ENCODE data around the gene SPATA17. TPM values are rescaled to one million over a fixed set of nuclear protein-coding genes. Genes with fewer than 3 reads are reported as not detected.

Gene SPATA17
- polyA plus RNA-seq, 1 of the 3 experiments (the other 2 are of a cell fraction), result 1.2 TPM

DNA sequence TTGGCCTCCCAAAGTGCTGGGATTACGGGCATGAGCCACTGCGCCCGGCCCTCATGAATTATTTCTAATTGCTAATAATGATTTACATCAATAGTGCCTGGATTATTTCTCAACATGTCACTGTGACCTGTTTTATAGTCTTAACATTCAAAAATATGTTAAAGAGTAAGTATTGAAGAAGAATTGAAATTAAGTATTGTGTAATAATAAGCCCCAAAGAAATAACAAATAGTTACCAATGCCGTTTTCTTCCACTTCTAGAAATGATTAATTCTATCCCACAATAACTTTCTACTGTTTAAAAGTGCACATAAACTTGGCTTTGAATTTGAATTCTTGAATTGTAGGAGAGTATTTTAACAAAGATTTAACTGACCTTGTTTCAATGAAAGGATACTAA is 19.5 kb downstream of the SPATA17 start:
- no peaks in the 10 kb centered on the region for H3K36me3 ChIP-seq (replicated peaks in 1 of 2; ENCODE audit: control insufficient read depth in 1 of 2, insufficient read depth in 2 of 2, low read length in 1 of 2)
- H3K79me2 ChIP-seq (ENCODE audit: insufficient read depth), result no peaks in the 10 kb centered on the region
- no peak overlapping the region for H3K27ac ChIP-seq (ENCODE audit: low read depth in 2 of 2, low read length in 1 of 2)
- no peaks in the 10 kb centered on the region for H3K4me1 ChIP-seq (ENCODE audit: control insufficient read depth in 1 of 2, insufficient read depth in 2 of 2, low read depth in 1 of 2, low read length in 1 of 2)
- POLR2A ChIA-PET, result no interaction called here
- H3K27me3 ChIP-seq (ENCODE audit: insufficient read depth), result no peaks in the 10 kb centered on the region
- no peak for TF ChIP-seq RCOR1 (IDR thresholded peaks at IDR 0.05; ENCODE audit: low read length)
- no peak for TF ChIP-seq MXI1 (IDR thresholded peaks at IDR 0.05; ENCODE audit: low read depth, low read length)
- TF ChIP-seq NFIC (IDR thresholded peaks at IDR 0.05; ENCODE audit: borderline replicate concordance), result no peak
- TF ChIP-seq RXRA (IDR thresholded peaks at IDR 0.05; ENCODE audit: borderline replicate concordance, low read depth), result no peak
- TF ChIP-seq EP300 (IDR thresholded peaks at IDR 0.05; ENCODE audit: borderline replicate concordance in 1 of 2, low read depth in 1 of 2, low read length in 1 of 2), result no peak
- no peak for TF ChIP-seq POLR2AphosphoS5 (IDR thresholded peaks at IDR 0.05; ENCODE audit: low read depth, low read length)
- TF ChIP-seq RFX5 (IDR thresholded peaks at IDR 0.05; ENCODE audit: low read length), result no peak
- H3K9me3 ChIP-seq, result no peaks in the 10 kb centered on the region
- H3K9ac ChIP-seq, result no peak overlapping the region
- H3F3A ChIP-seq (replicated peaks; ENCODE audit: insufficient read depth), result no peaks in the 10 kb centered on the region
- no peak overlapping the region for H3K4me3 ChIP-seq (ENCODE audit: low read depth in 2 of 2, low read length in 1 of 2)
- no peak for DNase-seq
- H2AFZ ChIP-seq (ENCODE audit: low read depth), result no peak overlapping the region
- H4K20me1 ChIP-seq (ENCODE audit: insufficient read depth), result no peaks in the 10 kb centered on the region
- no peak overlapping the region for H3K4me2 ChIP-seq
- WGBS (ENCODE audit: low lambda C conversion rate), result 88% methylated on average over 4 of the region's 4 CpGs
- no peaks in the 10 kb centered on the region for H3K9me2 ChIP-seq
- CTCF ChIA-PET, result no interaction called here

- Histone ChIP-seq H3K4me1 (ENCODE audit: control insufficient read depth in 1 of 2, insufficient read depth in 2 of 2, low read depth in 1 of 2, low read length in 1 of 2) (no peaks in the 10 kb centered on the region; a peak in 1 of 4 replicates), H2AFZ (ENCODE audit: low read depth) (peak overlapping the region; percentile 25; the same call in 1 of the 2 replicates), H3F3A (replicated peaks; ENCODE audit: insufficient read depth) (peaks cover 8% of the 10 kb centered on the region), H3K9ac (no peak overlapping the region), H3K9me2 (no peaks in the 10 kb centered on the region), H3K9me3 (no peaks in the 10 kb centered on the region), H3K27ac (ENCODE audit: low read depth in 2 of 2, low read length in 1 of 2) (peak overlapping the region in 1 of 2 experiments; percentile 55; a peak in 2 of 4 replicates), H4K20me1 (ENCODE audit: insufficient read depth) (no peaks in the 10 kb centered on the region), H3K27me3 (ENCODE audit: insufficient read depth) (no peaks in the 10 kb centered on the region), H3K36me3 (replicated peaks in 1 of 2; ENCODE audit: control insufficient read depth in 1 of 2, insufficient read depth in 2 of 2, low read length in 1 of 2) (no peaks in the 10 kb centered on the region), H3K4me2 (no peak overlapping the region), H3K79me2 (ENCODE audit: insufficient read depth) (no peaks in the 10 kb centered on the region), H3K4me3 (ENCODE audit: low read depth in 2 of 2, low read length in 1 of 2) (no peak overlapping the region)
- CTCF ChIA-PET, result interaction anchor here (0.6 to 1.4 kb wide), 8 partner anchors 9 to 934 kb away, joined by 3 to 8 read pairs (median 3); partner anchors contain the start of genes GPATCH2 and SPATA17
- peak; percentile 18 for DNase-seq
- POLR2A ChIA-PET, result no interaction called here
- WGBS (ENCODE audit: low lambda C conversion rate), result 54% methylated on average over 5 of the region's 5 CpGs
- TF ChIP-seq NRF1 (IDR thresholded peaks at IDR 0.05; ENCODE audit: low read depth, low read length) (no peak), EP300 (IDR thresholded peaks at IDR 0.05; ENCODE audit: borderline replicate concordance in 1 of 2, low read depth in 1 of 2, low read length in 1 of 2) (peak in 1 of 2 experiments; percentile 36; a peak in 1 of 4 replicates), FOXJ3 (CRISPR knock-in tag; IDR thresholded peaks at IDR 0.05) (no peak), YY1 (IDR thresholded peaks at IDR 0.05; ENCODE audit: low read depth) (no peak), NFIC (IDR thresholded peaks at IDR 0.05; ENCODE audit: borderline replicate concordance) (peak; percentile 38; the same call in 1 of the 2 replicates), MXI1 (IDR thresholded peaks at IDR 0.05; ENCODE audit: low read depth, low read length) (no peak), RFX5 (IDR thresholded peaks at IDR 0.05; ENCODE audit: low read length) (no peak), EZH2phosphoT487 (IDR thresholded peaks at IDR 0.05; ENCODE audit: borderline replicate concordance, low read depth) (no peak), CHD2 (IDR thresholded peaks at IDR 0.05; ENCODE audit: low read length, partially characterized antibody) (no peak), CTCF (IDR thresholded peaks at IDR 0.05) (peak; percentile 62), TAF1 (IDR thresholded peaks at IDR 0.05; ENCODE audit: borderline replicate concordance, low read depth, low read length) (no peak), USF2 (IDR thresholded peaks at IDR 0.05; ENCODE audit: borderline replicate concordance, low read depth, low read length) (no peak), RAD21 (IDR thresholded peaks at IDR 0.05; ENCODE audit: low read length) (peak; percentile 63), TCF12 (IDR thresholded peaks at IDR 0.05) (peak; percentile 41; the same call in 1 of the 2 replicates), RCOR1 (IDR thresholded peaks at IDR 0.05; ENCODE audit: low read length) (no peak), POLR2AphosphoS5 (IDR thresholded peaks at IDR 0.05; ENCODE audit: low read depth, low read length) (no peak), FOXM1 (IDR thresholded peaks at IDR 0.05; ENCODE audit: low read depth) (no peak), GATA2 (CRISPR knock-in tag; IDR thresholded peaks at IDR 0.05) (no peak), GABPA (IDR thresholded peaks at IDR 0.05; ENCODE audit: low read depth) (no peak), MEF2A (IDR thresholded peaks at IDR 0.05; ENCODE audit: borderline replicate concordance, low read depth) (no peak)
- TF ChIP-seq, protein P1, sequence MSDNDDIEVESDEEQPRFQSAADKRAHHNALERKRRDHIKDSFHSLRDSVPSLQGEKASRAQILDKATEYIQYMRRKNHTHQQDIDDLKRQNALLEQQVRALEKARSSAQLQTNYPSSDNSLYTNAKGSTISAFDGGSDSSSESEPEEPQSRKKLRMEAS (IDR thresholded peaks at IDR 0.05; ENCODE audit: low read depth), result no peak
These were observed 29.4 kb downstream of the SPATA17 start for GRCh38 chr1:217660353-217661062.
